A549 (cell line): Measurements from ENCODE around the gene PDE4C. TPM values are rescaled to one million over a fixed set of nuclear protein-coding genes. Genes with fewer than 3 reads are reported as not detected.

Source experiments
- polyA plus RNA-seq, 4 experiments: library from polyadenylated mRNA; depleted of rRNA in 3 of 4; stranded (reverse); fragments of >200 nt; fragmentation: RNase III in 1 of 4; extraction: RNeasy Plus Mini Kit Qiagen cat#74134 plus additional on column Dnase treatment in 1 of 4; gene quantifications; 2 replicates in 3 of 4; 3 replicates in 1 of 4; pipeline ENCODE4 v1.2.3, GENCODE V29; 2011 to 2017

The PDE4C gene
- polyA plus RNA-seq, 2 of the 4 experiments (the other 2 are of a cell fraction), result 0.25 to 0.65 TPM

Other genes starting within 250 kb of the PDE4C start
- gene ARRDC2, start 218.3 kb downstream of the PDE4C start, polyA plus RNA-seq (2011; rRNA removed), result 11.2 and 14.5 TPM in 2 replicates
- 14.8 to 15.2 TPM (median 15.0 TPM) in 3 replicates for gene ARRDC2, start 218.3 kb downstream of the PDE4C start, polyA plus RNA-seq (2017; fragmentation: RNase III; extraction: RNeasy Plus Mini Kit Qiagen cat#74134 plus additional on column Dnase treatment)
- gene IL12RB1, start 139.5 kb downstream of the PDE4C start, polyA plus RNA-seq (2011; rRNA removed), result not detected in 2 replicates
- gene IL12RB1, start 139.5 kb downstream of the PDE4C start, polyA plus RNA-seq (2017; fragmentation: RNase III; extraction: RNeasy Plus Mini Kit Qiagen cat#74134 plus additional on column Dnase treatment), result not detected in 3 replicates
- 1.3 and 1.9 TPM in 2 replicates for gene MAST3, start 128.7 kb downstream of the PDE4C start, polyA plus RNA-seq (2011; rRNA removed)
- gene MAST3, start 128.7 kb downstream of the PDE4C start, polyA plus RNA-seq (2017; fragmentation: RNase III; extraction: RNeasy Plus Mini Kit Qiagen cat#74134 plus additional on column Dnase treatment), result 2.0 to 2.5 TPM (median 2.0 TPM) in 3 replicates
- gene PIK3R2, start 73.3 kb downstream of the PDE4C start, polyA plus RNA-seq (2011; rRNA removed), result 5.3 and 6.7 TPM in 2 replicates
- gene PIK3R2, start 73.3 kb downstream of the PDE4C start, polyA plus RNA-seq (2017; fragmentation: RNase III; extraction: RNeasy Plus Mini Kit Qiagen cat#74134 plus additional on column Dnase treatment), result 8.3 to 12.4 TPM (median 9.3 TPM) in 3 replicates
- gene IFI30, start 52.6 kb downstream of the PDE4C start, polyA plus RNA-seq (2011; rRNA removed), result 11.2 and 12.3 TPM in 2 replicates
- gene IFI30, start 52.6 kb downstream of the PDE4C start, polyA plus RNA-seq (2017; fragmentation: RNase III; extraction: RNeasy Plus Mini Kit Qiagen cat#74134 plus additional on column Dnase treatment), result 13.5 to 19.8 TPM (median 16.8 TPM) in 3 replicates
- gene MPV17L2, start 33.2 kb downstream of the PDE4C start, polyA plus RNA-seq (2011; rRNA removed), result 8.3 and 11.4 TPM in 2 replicates
- gene MPV17L2, start 33.2 kb downstream of the PDE4C start, polyA plus RNA-seq (2017; fragmentation: RNase III; extraction: RNeasy Plus Mini Kit Qiagen cat#74134 plus additional on column Dnase treatment), result 12.2 to 13.9 TPM (median 12.3 TPM) in 3 replicates
- 0.39 and 1.0 TPM in 2 replicates for gene RAB3A, start 22.4 kb downstream of the PDE4C start, polyA plus RNA-seq (2011; rRNA removed)
- gene RAB3A, start 22.4 kb downstream of the PDE4C start, polyA plus RNA-seq (2017; fragmentation: RNase III; extraction: RNeasy Plus Mini Kit Qiagen cat#74134 plus additional on column Dnase treatment), result 1.0 to 1.6 TPM (median 1.4 TPM) in 3 replicates
- gene IQCN, start 48.0 kb upstream of the PDE4C start, polyA plus RNA-seq (2011; rRNA removed), result 0.34 and 0.63 TPM in 2 replicates
- gene IQCN, start 48.0 kb upstream of the PDE4C start, polyA plus RNA-seq (2017; fragmentation: RNase III; extraction: RNeasy Plus Mini Kit Qiagen cat#74134 plus additional on column Dnase treatment), result 0.49 to 0.64 TPM (median 0.50 TPM) in 3 replicates
- 52.9 and 68.9 TPM in 2 replicates for gene JUND, start 55.2 kb upstream of the PDE4C start, polyA plus RNA-seq (2011; rRNA removed)
- gene JUND, start 55.2 kb upstream of the PDE4C start, polyA plus RNA-seq (2017; fragmentation: RNase III; extraction: RNeasy Plus Mini Kit Qiagen cat#74134 plus additional on column Dnase treatment), result 52.6 to 70.4 TPM (median 65.1 TPM) in 3 replicates
- gene LSM4, start 96.6 kb upstream of the PDE4C start, polyA plus RNA-seq (2011; rRNA removed), result 106 and 154 TPM in 2 replicates
- gene LSM4, start 96.6 kb upstream of the PDE4C start, polyA plus RNA-seq (2017; fragmentation: RNase III; extraction: RNeasy Plus Mini Kit Qiagen cat#74134 plus additional on column Dnase treatment), result 169 to 180 TPM (median 171 TPM) in 3 replicates
- gene PGPEP1, start 114.2 kb upstream of the PDE4C start, polyA plus RNA-seq (2011; rRNA removed), result 7.1 and 8.6 TPM in 2 replicates
- gene PGPEP1, start 114.2 kb upstream of the PDE4C start, polyA plus RNA-seq (2017; fragmentation: RNase III; extraction: RNeasy Plus Mini Kit Qiagen cat#74134 plus additional on column Dnase treatment), result 4.5 to 5.9 TPM (median 5.3 TPM) in 3 replicates
- 67.8 and 78.5 TPM in 2 replicates for gene GDF15, start 159.7 kb upstream of the PDE4C start, polyA plus RNA-seq (2011; rRNA removed)
- 53.4 to 58.4 TPM (median 56.9 TPM) in 3 replicates for gene GDF15, start 159.7 kb upstream of the PDE4C start, polyA plus RNA-seq (2017; fragmentation: RNase III; extraction: RNeasy Plus Mini Kit Qiagen cat#74134 plus additional on column Dnase treatment)
- gene LRRC25, start 171.2 kb upstream of the PDE4C start, polyA plus RNA-seq (2011; rRNA removed), result not detected in 2 replicates
- not detected in 3 replicates for gene LRRC25, start 171.2 kb upstream of the PDE4C start, polyA plus RNA-seq (2017; fragmentation: RNase III; extraction: RNeasy Plus Mini Kit Qiagen cat#74134 plus additional on column Dnase treatment)
- 5.4 and 6.9 TPM in 2 replicates for gene SSBP4, start 193.0 kb upstream of the PDE4C start, polyA plus RNA-seq (2011; rRNA removed)
- 37.8 to 43.2 TPM (median 41.5 TPM) in 3 replicates for gene SSBP4, start 193.0 kb upstream of the PDE4C start, polyA plus RNA-seq (2017; fragmentation: RNase III; extraction: RNeasy Plus Mini Kit Qiagen cat#74134 plus additional on column Dnase treatment)
- 17.6 and 18.0 TPM in 2 replicates for gene ISYNA1, start 211.7 kb upstream of the PDE4C start, polyA plus RNA-seq (2011; rRNA removed)
- gene ISYNA1, start 211.7 kb upstream of the PDE4C start, polyA plus RNA-seq (2017; fragmentation: RNase III; extraction: RNeasy Plus Mini Kit Qiagen cat#74134 plus additional on column Dnase treatment), result 48.5 to 71.0 TPM (median 60.7 TPM) in 3 replicates